GM13976 (cell line): ENCODE results near the gene DGKD.
A peak's percentile ranks its signal among the peaks of the same experiment; 100 is the strongest.

Experiments
- DNase-seq: peaks from one replicate; pipeline ENCODE4 v3.0.0; 2012; ENCODE audit warnings: low spot score
- in situ Hi-C: fragments of 300-500 bp; cut with MboI; formaldehyde crosslinking; loops from one replicate; pipeline ENCODE4 v1.12.0; 2022; ENCODE audit warnings: low sequenced_read_pairs, mixed read lengths, inconsistent platforms; ENCODE audit not compliant: unreplicated experiment
- TF ChIP-seq, protein P1 (sequence below): IDR thresholded peaks from 2 replicates; pipeline ENCODE4 v1.5.1; 2012; ENCODE audit warnings: borderline replicate concordance, mild to moderate bottlenecking; ENCODE audit not compliant: insufficient read depth; ENCODE audit errors: extremely low read depth, missing control alignments, control extremely low read depth

DGKD gene

DNA sequence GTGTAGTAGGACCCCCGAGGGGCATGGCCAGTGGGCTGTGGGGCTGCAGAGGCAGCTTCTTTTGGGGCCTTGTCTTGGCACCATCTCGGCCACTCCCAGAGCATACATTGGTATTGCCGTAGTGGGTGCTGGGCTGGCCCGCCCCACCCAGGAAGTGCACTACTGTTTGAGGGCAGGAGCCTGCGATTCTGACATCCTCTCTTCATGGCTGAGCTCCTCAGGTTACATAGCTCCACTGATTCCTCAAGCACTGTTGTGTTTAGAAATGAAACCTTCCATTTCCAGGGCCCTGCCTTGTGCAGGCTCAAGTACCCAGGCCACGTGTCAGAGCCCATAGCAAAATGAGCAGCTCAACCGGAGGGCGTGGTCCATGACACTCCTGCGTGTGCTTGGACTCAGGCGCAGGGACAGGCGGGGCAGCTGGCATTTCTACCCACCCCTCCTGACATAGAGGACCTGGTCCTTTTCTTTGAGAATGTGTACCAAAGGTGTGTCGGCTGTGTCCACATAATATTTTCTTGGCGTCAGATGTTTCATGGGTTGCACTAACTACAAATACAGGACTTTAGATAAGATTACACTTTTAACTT, 67.9 kb downstream of the DGKD start:
- peak; percentile 76 for DNase-seq
- in situ Hi-C loops = no loop called here
- TF ChIP-seq, protein P1, sequence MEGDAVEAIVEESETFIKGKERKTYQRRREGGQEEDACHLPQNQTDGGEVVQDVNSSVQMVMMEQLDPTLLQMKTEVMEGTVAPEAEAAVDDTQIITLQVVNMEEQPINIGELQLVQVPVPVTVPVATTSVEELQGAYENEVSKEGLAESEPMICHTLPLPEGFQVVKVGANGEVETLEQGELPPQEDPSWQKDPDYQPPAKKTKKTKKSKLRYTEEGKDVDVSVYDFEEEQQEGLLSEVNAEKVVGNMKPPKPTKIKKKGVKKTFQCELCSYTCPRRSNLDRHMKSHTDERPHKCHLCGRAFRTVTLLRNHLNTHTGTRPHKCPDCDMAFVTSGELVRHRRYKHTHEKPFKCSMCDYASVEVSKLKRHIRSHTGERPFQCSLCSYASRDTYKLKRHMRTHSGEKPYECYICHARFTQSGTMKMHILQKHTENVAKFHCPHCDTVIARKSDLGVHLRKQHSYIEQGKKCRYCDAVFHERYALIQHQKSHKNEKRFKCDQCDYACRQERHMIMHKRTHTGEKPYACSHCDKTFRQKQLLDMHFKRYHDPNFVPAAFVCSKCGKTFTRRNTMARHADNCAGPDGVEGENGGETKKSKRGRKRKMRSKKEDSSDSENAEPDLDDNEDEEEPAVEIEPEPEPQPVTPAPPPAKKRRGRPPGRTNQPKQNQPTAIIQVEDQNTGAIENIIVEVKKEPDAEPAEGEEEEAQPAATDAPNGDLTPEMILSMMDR = no peak

- no peak for DNase-seq
- TF ChIP-seq, protein P1 = no peak
- in situ Hi-C loops = no loop called here
Observed at GRCh38 chr2:233422649-233423551, 68.6 kb downstream of the DGKD start.

GRCh38 chr2:233423552-233423860, 69.2 kb downstream of the DGKD start:
- in situ Hi-C loops = no loop called here
- TF ChIP-seq, protein P1 = no peak
- DNase-seq = no peak

GRCh38 chr2:233424154-233424951, 70.1 kb downstream of the DGKD start:
- TF ChIP-seq, protein P1 = no peak
- in situ Hi-C loops = no loop called here
- no peak for DNase-seq

DNA sequence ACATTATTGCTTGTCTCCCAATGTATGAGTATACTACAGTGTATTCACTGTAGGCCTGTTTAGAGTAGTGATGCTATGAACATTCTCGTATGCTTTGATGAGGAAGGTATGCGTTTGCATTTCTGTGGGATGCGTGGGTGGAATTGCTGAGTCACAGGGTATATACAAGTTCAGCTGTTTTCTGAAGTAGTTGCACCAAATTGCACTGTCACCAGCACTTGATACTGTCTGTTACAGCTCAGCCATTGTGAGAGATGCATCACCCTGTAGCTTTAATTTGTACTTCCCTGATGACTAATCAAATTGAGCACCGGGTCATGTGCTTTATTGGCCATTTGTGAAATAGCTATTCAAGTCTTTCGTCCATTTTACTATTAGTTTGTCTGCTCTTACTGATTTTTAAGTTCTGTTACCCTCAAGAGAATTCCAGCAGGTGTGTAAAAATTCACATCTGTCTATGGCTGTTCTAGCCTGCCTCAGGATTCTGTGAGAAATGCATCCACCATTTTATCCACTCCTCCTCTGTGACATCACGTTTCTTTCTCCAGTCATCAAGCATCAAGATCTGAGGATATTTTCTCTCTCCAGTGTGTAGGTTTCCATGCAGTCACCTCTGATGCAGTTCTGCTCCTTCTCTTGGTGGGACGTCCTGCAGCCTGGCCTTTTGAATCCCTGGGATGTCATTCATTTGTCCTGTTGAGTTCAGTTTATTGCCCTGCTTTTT, 72.5 kb downstream of the DGKD start:
- in situ Hi-C loops = no loop called here
- DNase-seq = no peak
- TF ChIP-seq, protein P1 = no peak

- TF ChIP-seq, protein P1 = no peak
- DNase-seq = no peak
Observed at GRCh38 chr2:233428008-233428407, 73.7 kb downstream of the DGKD start.

More at GRCh38 chr2:233428008-233428407, 73.7 kb downstream of the DGKD start:
- in situ Hi-C loops = no loop called here
